Nucleus accumbens (tissue), 56 donors: ENCODE measurements around the gene TRAPPC12.
"Not testable (repeated sequence)": the region's sequence is repeated elsewhere in the genome, so short reads cannot be mapped to it uniquely, and the experiment has no call there.

Source experiments
- DNase-seq, 56 donors: peaks; one replicate each; lab custom pipeline; 2025; lab: John Stamatoyannopoulos, UW

Gene TRAPPC12

DNA sequence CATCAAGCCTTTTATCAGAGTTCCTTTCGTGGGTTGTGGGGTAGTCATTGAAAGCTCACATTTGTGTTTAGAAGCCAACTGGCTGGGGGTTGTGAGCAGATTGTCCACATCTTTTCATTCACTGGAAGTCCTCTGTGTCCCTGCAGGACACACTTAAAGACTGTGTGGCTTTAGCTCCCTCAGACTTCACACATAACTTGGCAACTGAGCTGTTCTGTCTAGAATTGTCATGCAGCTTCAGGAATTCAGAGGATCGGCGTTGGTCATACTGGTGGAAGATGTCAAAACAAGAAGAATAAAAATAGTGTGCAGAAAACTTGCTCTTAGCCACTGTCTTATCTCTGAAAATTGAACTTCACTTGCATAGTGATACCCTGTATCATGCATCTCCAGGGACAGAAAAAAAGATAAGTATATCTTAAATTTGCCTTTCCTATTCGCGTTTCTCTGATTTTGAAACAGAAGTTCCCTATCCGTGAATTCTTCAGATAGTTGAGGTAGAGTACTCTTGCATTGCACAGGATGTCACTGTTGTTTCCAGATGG lies 49.6 kb downstream of the TRAPPC12 start:
- DNase-seq, result no peak

DNA sequence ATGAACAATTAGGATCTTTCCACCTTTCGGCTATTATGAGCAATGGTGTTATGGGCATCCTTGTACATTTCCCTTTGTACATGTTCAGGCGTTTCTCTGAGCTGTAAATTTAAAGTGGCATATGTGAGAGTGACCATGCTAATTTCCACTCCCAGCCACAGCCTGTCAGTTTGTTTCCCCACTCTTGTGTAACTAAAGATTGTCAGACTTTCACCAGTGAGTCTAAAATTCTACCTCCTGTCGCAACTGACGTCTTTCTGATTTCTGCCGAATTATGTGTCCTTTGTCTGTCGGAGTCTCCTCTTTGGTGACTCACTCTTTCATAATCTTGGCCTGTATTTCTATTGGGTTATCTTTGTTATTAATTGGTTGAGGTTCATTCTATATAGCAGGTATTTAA lies 50.7 kb downstream of the TRAPPC12 start:
- DNase-seq, result no peak

DNA sequence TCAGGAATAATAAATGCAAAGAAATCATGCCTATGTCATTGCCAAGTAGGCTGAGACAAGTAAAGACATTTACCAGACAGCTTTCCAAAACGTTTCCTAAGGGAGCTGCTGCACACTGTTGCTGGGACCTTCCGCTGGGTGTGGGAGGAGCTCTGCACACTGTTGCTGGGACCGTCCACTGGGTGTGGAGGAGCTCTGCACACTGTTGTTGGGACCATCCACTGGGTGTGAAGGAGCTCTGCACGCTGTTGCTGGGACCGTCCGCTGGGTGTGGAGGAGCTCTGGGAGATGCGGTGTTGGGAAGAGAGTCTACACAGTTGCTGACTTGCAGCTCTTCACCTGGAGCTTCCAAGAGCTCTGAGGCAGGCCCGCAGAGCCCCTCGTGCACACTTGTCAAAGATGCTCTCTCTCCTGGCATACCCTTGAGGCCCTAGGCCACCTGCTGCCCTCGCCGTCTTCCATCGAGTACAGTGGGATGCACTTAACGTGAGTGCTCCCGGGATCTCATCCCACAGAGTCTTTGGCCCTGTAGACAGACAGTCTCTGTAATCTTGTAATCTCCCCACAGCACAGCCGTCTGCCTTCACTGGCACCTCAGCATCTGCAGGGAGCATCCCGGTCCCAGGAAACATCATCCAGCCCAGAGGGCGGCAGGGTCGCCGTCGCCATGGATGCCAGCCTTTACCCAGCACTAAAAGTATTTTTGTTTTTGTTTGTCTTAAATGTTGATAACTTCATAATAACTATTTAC lies 51.4 kb downstream of the TRAPPC12 start:
- DNase-seq, result no peak

DNA sequence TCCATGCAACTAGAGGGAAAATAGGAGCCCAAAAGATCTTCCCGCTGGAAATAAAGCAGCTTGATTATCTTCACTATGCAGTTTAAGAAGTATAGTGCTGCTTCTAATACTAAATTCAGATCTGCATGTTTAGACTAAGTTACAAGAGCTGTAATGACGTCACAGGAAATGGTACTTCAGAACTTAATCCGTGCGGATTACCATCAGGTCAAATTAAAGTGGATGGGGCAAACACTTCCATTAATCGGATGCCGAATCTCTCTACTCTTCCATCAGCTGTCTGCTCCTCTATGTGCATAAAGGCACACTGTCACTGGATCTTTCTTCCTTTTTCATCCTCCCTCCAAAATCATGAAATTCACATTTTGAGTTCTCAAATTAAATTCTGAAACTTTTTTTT lies 52.6 kb downstream of the TRAPPC12 start:
- no peak for DNase-seq

DNA sequence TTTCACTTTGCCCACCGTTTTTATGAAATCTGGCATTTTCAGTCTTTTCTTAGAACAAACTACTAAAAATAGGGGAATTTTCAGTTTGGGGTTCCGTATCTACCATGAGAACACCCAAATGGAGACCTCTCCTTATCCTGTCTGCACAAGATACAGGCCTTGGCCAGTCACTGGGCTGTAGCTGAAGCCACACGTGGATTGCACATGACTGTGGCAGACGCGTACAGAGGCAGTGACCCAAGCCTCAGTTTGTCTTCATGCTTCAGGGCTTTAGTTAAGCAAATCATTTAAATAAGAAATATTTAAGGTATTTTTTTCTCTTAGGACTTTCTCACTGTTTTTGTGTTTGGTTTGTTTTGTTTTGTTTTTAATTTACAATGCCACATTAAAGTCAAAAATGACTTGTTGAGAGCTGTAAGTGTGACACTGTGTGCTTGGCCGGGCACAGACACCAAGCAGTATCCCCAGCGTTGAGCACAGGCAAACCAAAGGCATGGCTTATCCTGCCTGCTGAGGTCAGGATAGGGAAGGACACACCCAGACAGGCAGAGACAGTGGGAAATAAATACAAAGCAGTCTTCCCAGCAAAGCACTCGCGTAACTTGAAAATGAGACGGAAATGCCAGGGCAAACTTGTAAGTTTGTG lies 53.3 kb downstream of the TRAPPC12 start:
- DNase-seq, result no peak

DNA sequence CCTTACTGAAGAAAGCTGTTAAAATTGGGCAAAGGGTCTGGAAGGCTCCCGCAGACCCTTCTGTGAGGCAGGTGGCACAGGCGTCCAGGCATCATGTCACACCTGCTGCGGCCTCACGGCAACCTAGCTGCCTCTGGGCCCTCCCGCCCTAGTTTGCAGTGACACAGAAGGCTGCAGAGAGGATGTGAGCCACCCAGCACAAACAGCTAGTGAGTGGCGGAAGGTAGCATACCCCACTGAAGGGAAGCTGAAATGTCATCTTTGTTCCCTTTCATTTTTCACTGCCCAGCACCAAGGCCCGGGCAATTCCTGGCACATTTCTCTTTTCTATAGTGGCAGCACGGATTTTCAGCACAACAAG lies 53.8 kb downstream of the TRAPPC12 start:
- no peak for DNase-seq

DNA sequence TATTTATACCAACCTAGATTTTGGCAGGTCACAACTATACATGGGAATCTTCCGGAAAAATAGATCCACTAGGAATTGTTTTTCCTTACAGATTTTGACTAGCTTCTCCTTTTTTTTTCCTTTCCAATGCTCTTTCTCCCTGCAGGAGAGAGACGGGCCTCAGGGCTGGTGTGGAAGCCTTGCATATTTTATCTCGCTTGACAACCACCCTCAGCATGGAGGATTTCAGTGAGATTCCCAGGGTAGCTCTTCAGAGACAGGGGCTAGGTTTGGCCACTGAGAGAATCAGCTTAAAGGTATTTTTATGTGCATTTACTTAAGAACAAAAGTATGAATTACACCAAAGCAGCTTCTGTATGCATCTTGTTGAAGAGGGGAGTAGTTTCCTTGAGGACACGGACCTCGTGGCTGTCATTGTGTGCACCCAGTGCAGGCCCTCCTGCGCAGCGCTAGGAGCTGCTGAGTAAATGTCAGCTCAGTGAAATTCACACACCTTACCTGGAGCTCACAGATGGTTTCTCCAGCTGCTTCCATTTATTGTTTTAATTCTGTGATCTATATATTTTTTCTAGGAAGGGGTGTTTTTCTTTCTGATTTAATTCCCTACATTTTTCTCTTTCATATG lies 54.4 kb downstream of the TRAPPC12 start:
- DNase-seq, result no peak

DNA sequence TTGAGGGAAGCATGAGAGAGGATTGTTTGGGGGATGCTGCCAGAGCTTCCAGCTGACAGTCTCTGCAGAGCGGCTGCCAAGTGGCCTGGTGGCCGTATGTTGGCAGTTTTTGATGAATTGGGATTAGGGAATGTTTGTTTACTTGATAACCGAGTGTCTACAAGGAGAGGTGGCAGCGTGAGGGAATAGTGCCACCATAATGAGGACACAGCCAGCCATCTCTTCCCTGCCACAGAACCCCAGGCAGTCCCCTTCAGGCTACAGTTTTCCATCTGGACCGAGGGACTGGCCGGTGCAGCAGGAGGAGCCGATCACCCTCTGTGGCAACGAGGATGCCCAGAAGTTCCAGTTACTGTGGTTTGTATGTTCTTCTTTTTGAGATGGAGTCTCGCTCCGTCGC lies 55.2 kb downstream of the TRAPPC12 start:
- no peak for DNase-seq

DNA sequence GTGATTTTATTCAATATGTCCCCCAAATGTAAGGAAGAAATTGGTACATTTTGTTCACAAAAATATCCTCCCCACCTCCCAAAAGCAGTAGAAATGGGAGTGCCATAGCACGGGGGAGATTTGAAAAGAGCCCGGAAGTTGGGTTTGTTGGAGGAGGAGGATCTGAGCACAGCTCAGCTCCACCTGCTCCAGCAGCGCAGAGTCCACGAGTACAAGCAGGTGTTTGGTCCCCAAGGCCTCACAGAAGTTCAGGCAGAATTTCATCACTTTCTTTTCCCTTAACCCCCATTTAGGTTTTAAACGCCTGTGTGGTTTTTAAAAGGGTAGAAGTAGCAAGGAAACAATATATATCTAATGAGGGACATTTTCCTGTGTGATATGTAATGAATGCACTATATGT lies 56.0 kb downstream of the TRAPPC12 start:
- DNase-seq, result no peak

DNA sequence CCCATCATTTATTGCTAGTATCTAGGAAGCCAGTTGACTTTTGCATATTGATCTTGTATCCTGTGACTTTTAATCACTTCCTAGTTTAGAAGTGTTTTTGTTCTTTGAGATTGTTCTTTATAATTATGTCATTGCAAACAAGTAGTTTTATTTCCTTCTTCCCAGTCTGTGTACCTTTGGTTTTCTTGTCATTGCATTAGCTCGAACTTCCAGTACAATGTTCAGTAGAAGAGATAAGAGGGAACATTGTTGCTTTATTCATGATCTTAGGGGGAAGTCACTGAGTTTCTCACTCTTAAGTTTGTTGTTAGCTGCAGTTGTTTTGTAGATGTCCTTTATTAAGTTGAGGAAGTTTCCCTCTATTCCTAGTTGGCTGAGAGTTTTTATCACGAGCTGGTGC lies 61.0 kb downstream of the TRAPPC12 start:
- DNase-seq, result no peak

DNA sequence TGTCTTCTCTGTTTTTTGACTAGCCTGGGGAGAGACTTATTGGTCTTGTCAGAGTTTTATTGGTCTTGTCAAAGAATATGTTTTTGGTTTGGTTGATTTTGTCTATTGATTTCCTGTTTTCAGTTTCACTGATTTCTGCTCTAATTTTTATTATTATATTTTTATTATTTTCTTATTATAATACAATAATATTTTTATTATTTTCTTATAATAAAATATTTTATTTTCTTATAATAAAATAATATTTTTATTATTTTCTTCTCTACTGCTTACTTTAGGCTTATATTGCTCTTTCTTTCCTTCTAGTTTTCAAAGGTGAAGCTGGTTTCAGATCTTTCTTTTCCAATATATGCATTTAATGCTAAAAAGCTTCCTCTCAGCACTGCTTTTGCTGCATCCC lies 62.0 kb downstream of the TRAPPC12 start:
- DNase-seq, result no peak

DNA sequence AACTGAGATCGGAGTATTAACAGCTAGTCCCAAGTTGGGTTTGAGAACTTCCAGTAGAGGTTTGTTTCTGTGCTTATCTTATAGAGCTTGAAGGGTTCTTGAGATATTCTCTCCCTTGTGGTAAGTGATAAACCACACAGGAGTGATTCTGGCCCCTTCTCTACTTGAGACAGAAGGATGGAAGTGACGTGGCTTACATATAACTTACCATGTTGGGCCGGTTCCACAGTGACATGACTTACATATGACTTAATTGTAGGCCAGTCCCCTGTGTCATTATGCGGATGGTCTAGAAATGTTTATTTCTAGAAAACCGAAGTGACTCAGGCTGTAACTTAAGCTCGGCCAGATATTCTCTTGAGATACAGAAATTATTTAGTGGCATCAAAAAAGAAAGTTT lies 62.7 kb downstream of the TRAPPC12 start:
- no peak for DNase-seq

DNA sequence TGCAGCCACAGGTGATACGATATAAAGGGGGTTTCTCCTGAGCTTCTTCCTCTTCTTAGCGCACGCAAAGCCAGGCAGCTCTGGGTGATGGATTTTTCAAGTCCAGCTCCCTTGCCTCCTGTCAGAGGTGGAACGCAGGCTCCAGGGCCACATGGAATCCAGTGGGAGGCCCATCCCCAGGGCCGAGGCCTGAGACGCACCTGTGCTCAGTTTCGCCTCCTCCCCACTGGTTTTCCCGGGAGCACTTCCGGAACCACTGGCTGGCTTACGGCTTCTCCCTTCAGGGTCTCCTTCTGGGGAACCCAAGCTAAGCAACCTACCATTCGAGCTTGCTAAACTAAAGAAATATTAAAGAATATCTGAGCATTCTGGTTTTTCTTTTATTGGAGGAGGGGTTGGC lies 63.6 kb downstream of the TRAPPC12 start:
- no peak for DNase-seq

DNA sequence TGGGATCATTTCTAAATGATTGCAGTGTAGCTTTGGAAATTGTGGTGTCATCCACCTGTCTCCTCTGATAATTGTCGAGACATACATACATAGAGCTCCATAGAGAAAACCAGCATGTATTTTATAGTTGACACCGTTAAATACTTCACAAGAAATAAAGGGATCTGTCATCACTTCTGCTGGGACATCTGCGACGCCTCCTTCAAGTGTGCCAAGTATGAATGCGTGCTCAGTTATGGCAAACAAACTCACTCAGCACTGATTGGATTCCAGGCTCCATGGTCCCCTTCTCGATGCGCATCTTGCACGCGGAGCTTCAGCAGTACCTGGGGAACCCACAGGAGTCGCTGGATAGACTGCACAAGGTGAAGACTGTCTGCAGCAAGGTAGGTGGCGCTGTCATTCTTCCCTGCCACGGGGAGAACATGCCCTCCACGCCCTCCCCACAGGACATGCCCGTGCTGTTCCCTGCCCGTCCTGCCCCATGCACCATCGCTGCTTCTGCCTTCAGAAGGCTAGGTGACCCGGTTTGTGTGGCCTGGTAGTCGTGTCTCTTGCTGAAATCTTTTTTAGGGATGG lies 64.1 kb downstream of the TRAPPC12 start:
- no peak for DNase-seq

DNA sequence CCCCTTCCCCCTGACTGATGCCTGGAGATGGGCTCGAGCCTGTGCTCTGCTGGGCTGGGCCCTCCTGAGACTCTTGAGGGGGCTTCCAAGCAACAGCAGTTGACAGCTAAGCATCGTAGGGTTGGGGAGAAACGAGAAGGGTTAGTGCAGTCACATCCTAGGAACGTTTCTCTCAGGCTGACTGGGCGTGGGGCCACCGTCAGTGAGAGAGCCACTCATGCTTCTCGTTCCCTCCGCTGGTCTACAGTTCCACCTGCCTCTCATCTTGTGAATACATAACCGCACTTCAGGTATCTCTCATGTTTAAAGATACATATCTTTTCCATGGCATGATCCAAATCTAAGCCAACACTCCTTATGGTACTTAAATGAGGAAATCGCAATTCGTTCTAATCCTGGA lies 66.4 kb downstream of the TRAPPC12 start:
- DNase-seq, result no peak

DNA sequence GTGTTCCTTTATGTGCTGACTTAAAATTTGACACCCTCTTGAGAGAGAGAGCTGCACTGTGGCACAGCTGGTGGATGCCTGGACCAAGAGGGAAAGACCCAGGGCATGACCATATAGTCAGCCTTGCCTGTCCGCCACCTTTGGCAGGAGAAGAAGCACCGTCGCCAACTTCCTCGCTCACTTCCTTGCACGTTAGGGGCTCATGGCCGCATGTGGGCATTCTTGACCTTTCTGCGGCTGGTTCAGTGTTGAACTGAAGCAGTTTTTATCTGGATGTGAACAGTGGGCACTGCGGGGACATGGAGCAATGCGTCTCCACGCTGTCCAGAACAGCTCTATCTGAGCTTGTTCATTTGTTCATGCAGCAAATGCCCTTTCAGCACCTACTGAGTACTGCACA lies 66.9 kb downstream of the TRAPPC12 start:
- DNase-seq, result no peak

DNA sequence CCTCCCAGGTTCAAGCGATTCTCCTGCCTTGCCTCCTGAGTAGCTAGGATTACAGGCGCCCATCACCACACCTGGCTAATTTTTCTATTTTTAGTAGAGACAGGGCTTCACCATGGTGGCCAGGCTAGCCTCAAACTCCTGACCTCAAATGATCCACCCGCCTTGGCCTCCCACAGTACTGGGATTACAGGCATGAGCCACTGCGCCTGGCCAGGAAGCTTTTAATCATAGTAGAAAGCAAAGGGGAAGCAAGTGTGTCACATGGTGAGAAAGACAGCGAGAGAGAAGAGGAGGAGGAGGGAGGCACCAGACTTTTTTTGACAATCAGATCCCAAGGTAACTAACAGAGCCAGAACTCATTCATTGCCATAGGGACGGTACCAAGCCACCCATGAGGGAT lies 67.7 kb downstream of the TRAPPC12 start:
- DNase-seq, result not testable (repeated sequence)

DNA sequence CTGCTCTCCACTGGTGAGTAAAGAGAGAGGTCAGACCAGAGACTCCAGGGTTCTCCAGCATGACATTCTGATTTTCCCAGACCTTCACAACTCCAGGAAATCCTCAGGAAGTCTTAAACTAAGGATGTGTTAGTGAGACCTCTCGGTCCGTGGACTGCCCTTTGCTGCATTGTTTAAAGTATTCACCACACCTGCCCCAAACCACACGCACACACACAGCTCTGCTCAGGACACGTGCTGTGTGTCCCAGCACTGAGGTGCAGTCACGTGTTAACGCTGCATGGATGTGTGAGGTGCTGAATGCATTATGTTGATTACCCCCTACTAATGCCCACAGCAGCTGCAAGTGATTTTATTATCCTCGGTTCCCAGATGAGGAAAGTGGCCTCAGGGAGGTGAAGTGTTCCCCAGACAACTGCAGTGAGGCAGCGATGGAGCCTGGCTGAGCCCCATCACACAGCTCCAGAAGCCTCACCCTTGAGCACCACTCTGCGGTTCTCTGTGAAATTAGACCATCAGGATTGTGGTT lies 68.4 kb downstream of the TRAPPC12 start:
- no peak for DNase-seq

DNA sequence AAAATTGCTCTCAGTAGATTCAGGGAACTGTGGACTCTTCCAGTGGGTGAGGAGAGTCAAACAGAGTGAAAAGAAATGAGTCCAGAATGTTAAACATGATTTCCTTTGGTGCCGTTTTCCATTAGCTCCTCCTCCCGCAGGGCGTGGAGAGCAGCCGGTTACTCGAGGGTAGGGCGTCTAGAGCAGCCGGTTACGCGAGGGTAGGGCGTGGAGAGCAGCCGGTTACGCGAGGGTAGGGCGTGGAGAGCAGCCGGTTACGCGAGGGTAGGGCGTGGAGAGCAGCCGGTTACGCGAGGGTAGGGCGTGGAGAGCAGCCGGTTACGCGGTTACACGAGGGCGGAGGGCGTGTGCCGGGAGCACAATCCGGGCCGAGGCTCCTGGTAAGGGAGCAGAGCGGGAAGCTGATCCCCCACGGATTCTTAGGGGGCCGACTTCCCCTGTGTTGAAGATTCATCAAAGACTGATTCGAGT lies 69.0 kb downstream of the TRAPPC12 start:
- not testable (repeated sequence) for DNase-seq

DNA sequence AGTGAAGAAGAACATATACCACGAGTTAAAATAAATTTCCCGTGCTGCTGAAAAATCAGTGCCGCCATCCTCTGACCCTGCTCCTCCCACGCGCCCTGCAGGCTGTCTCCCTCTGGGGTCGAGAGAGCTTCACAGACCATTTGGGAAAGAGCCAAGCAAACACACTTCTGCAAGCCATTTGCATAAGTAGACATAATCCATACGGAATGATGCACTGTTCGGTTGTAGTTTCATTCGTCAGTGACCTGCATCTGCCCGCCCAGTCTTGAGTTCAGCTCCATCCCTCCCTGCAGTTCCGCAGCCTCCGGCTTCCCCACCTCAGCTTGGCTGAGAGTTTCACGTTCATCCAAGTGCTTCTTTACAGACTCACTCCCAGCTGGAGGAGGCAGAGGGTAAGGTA lies 69.6 kb downstream of the TRAPPC12 start:
- DNase-seq, result no peak

DNA sequence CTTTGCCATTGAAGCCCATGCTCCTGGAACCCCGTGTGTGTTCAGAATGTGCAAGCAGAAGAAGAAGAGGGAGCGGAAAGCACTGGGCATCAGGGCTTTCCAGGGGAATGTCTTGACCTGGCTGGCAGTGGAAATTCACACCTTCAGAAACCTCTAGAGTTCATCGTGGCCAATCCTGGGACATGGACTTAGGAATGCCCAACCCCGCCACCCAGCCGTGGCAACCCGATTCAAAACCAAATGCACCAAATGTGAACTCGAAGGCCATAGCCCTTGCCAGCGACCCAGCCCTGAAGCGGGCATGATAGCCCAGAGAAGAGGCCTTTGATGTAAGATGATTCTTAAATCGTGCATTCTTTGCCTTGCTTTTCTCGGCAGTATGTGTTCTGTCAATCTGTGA lies 70.4 kb downstream of the TRAPPC12 start:
- no peak for DNase-seq
